Stimulated activated naive CD8-positive, alpha-beta T cell treated with anti-CD3 and anti-CD28 coated beads, Interleukin-15, Interleukin-2, amounts not matched to agents 100 ng/mL and 50 ng/mL, for 24 hours (primary cell): ENCODE data around the gene INHBC.
"Not testable (repeated sequence)": the region's sequence is repeated elsewhere in the genome, so short reads cannot be mapped to it uniquely, and the experiment has no call there.

Source experiments
- H3K27ac Mint-ChIP-seq: one replicate; pipeline ENCODE4 v1.8.0; 2021; ENCODE audit warnings: mild to moderate bottlenecking, mixed read lengths
- H3K27me3 Mint-ChIP-seq: one replicate; pipeline ENCODE4 v1.8.0; 2021; ENCODE audit warnings: mixed read lengths
- H3K36me3 Mint-ChIP-seq: one replicate; pipeline ENCODE4 v1.8.0; 2021; ENCODE audit warnings: low read depth, mixed read lengths
- H3K4me1 Mint-ChIP-seq: one replicate; pipeline ENCODE4 v1.8.0; 2021; ENCODE audit warnings: low read depth, mixed read lengths
- H3K4me3 Mint-ChIP-seq: one replicate; pipeline ENCODE4 v1.8.0; 2021; ENCODE audit warnings: mild to moderate bottlenecking, mixed read lengths
- H3K9me3 Mint-ChIP-seq: one replicate; pipeline ENCODE4 v1.8.0; 2021; ENCODE audit warnings: mixed read lengths

INHBC gene

GRCh38 chr12:57415088-57415487 lies 19.5 kb upstream of the INHBC start:
- Mint-ChIP-seq H3K4me1 (peaks cover 38% of the 10 kb centered on the region), H3K27me3 (no peaks in the 10 kb centered on the region), H3K36me3 (peaks cover 6% of the 10 kb centered on the region), H3K9me3 (no peaks in the 10 kb centered on the region), H3K27ac (no peak overlapping the region), H3K4me3 (no peak overlapping the region)

GRCh38 chr12:57416039-57416996 lies 18.3 kb upstream of the INHBC start:
- Mint-ChIP-seq H3K27ac (peak overlapping the region; percentile 43), H3K4me3 (no peak overlapping the region)

GRCh38 chr12:57418255-57418654 lies 16.3 kb upstream of the INHBC start:
- H3K36me3 Mint-ChIP-seq, result peaks cover 24% of the 10 kb centered on the region
- no peaks in the 10 kb centered on the region for H3K9me3 Mint-ChIP-seq
- H3K27me3 Mint-ChIP-seq, result no peaks in the 10 kb centered on the region
- H3K4me3 Mint-ChIP-seq, result no peak overlapping the region
- H3K27ac Mint-ChIP-seq, result no peak overlapping the region
- H3K4me1 Mint-ChIP-seq, result peaks cover 28% of the 10 kb centered on the region

More at GRCh38 chr12:57416039-57416996, 18.3 kb upstream of the INHBC start:
- no peaks in the 10 kb centered on the region for H3K9me3 Mint-ChIP-seq
- H3K27me3 Mint-ChIP-seq, result no peaks in the 10 kb centered on the region
- peaks cover 13% of the 10 kb centered on the region for H3K36me3 Mint-ChIP-seq
- peaks cover 38% of the 10 kb centered on the region for H3K4me1 Mint-ChIP-seq

- Mint-ChIP-seq H3K4me3 (no peak overlapping the region), H3K9me3 (no peaks in the 10 kb centered on the region), H3K4me1 (peaks cover 28% of the 10 kb centered on the region), H3K36me3 (peaks cover 28% of the 10 kb centered on the region), H3K27ac (no peak overlapping the region), H3K27me3 (no peaks in the 10 kb centered on the region)
These were observed 15.1 kb upstream of the INHBC start for GRCh38 chr12:57419495-57419894.

GRCh38 chr12:57420482-57420881 lies 14.1 kb upstream of the INHBC start:
- H3K4me1 Mint-ChIP-seq, result peaks cover 20% of the 10 kb centered on the region
- H3K9me3 Mint-ChIP-seq, result no peaks in the 10 kb centered on the region
- no peak overlapping the region for H3K27ac Mint-ChIP-seq
- H3K27me3 Mint-ChIP-seq, result no peaks in the 10 kb centered on the region
- no peak overlapping the region for H3K4me3 Mint-ChIP-seq
- H3K36me3 Mint-ChIP-seq, result peaks cover 30% of the 10 kb centered on the region

GRCh38 chr12:57426948-57427347 lies 7.6 kb upstream of the INHBC start:
- peaks cover 33% of the 10 kb centered on the region for H3K4me1 Mint-ChIP-seq
- H3K4me3 Mint-ChIP-seq, H3K27ac Mint-ChIP-seq, H3K9me3 Mint-ChIP-seq, H3K27me3 Mint-ChIP-seq: not testable (repeated sequence)
- peaks cover 24% of the 10 kb centered on the region for H3K36me3 Mint-ChIP-seq

- H3K27me3 Mint-ChIP-seq, result no peaks in the 10 kb centered on the region
- H3K9me3 Mint-ChIP-seq, result no peaks in the 10 kb centered on the region
- H3K4me3 Mint-ChIP-seq, result peak overlapping the region; percentile 94
- peaks cover 14% of the 10 kb centered on the region for H3K36me3 Mint-ChIP-seq
- peak overlapping the region; percentile 97 for H3K27ac Mint-ChIP-seq
- H3K4me1 Mint-ChIP-seq, result peaks cover 33% of the 10 kb centered on the region
These were observed 5.6 kb upstream of the INHBC start for GRCh38 chr12:57428965-57429364.

GRCh38 chr12:57429473-57430111 lies 5.0 kb upstream of the INHBC start:
- Mint-ChIP-seq H3K4me3 (peak overlapping the region; percentile 94), H3K27ac (peak overlapping the region; percentile 97), H3K36me3 (peaks cover 9% of the 10 kb centered on the region), H3K9me3 (no peaks in the 10 kb centered on the region), H3K27me3 (no peaks in the 10 kb centered on the region), H3K4me1 (peaks cover 33% of the 10 kb centered on the region)

GRCh38 chr12:57430112-57430930 lies 4.3 kb upstream of the INHBC start:
- H3K4me3 Mint-ChIP-seq, result peak overlapping the region; percentile 94

GRCh38 chr12:57430931-57431566 lies 3.5 kb upstream of the INHBC start, which contains the start of gene R3HDM2:
Gene R3HDM2, minus strand, starts transcription at chr12:57431043. Its CDS starts 120,615 bp downstream, at chr12:57310428.
- Mint-ChIP-seq H3K4me1 (peaks cover 40% of the 10 kb centered on the region), H3K9me3 (no peaks in the 10 kb centered on the region), H3K27me3 (no peaks in the 10 kb centered on the region), H3K27ac (peak within 1 kb of the TSS; percentile 98), H3K4me3 (peak within 1 kb of the TSS; percentile 94), H3K36me3 (peaks cover 8% of the 10 kb centered on the region)

More at GRCh38 chr12:57430112-57430930, 4.3 kb upstream of the INHBC start:
- H3K9me3 Mint-ChIP-seq, result no peaks in the 10 kb centered on the region
- peaks cover 37% of the 10 kb centered on the region for H3K4me1 Mint-ChIP-seq
- peak overlapping the region; percentile 98 for H3K27ac Mint-ChIP-seq
- peaks cover 8% of the 10 kb centered on the region for H3K36me3 Mint-ChIP-seq
- no peaks in the 10 kb centered on the region for H3K27me3 Mint-ChIP-seq

GRCh38 chr12:57431654-57432188 lies 2.9 kb upstream of the INHBC start:
- Mint-ChIP-seq H3K36me3 (peaks cover 8% of the 10 kb centered on the region), H3K27ac (peak overlapping the region; percentile 98), H3K27me3 (no peaks in the 10 kb centered on the region), H3K4me3 (peak overlapping the region; percentile 88), H3K9me3 (no peaks in the 10 kb centered on the region), H3K4me1 (peaks cover 40% of the 10 kb centered on the region)

GRCh38 chr12:57433370-57433769 lies 1.2 kb upstream of the INHBC start:
- no peak overlapping the region for H3K4me3 Mint-ChIP-seq
- no peak overlapping the region for H3K27ac Mint-ChIP-seq
- H3K9me3 Mint-ChIP-seq, result no peaks in the 10 kb centered on the region
- peaks cover 8% of the 10 kb centered on the region for H3K36me3 Mint-ChIP-seq
- no peaks in the 10 kb centered on the region for H3K27me3 Mint-ChIP-seq
- H3K4me1 Mint-ChIP-seq, result peaks cover 30% of the 10 kb centered on the region

GRCh38 chr12:57435293-57435692 lies 709 bp downstream of the INHBC start:
- Mint-ChIP-seq H3K27ac (peak overlapping the region; percentile 81), H3K9me3 (no peaks in the 10 kb centered on the region), H3K27me3 (peaks cover 4% of the 10 kb centered on the region), H3K36me3 (no peaks in the 10 kb centered on the region), H3K4me3 (peak overlapping the region; percentile 68), H3K4me1 (peaks cover 17% of the 10 kb centered on the region)

GRCh38 chr12:57438400-57438799 lies 3.8 kb downstream of the INHBC start:
- H3K27ac Mint-ChIP-seq, result no peak overlapping the region
- peaks cover 7% of the 10 kb centered on the region for H3K27me3 Mint-ChIP-seq
- no peak overlapping the region for H3K4me3 Mint-ChIP-seq
- peaks cover 7% of the 10 kb centered on the region for H3K9me3 Mint-ChIP-seq
- H3K36me3 Mint-ChIP-seq, result peaks cover 3% of the 10 kb centered on the region
- peaks cover 6% of the 10 kb centered on the region for H3K4me1 Mint-ChIP-seq
